AG08395 (cell line): ENCODE data around the gene MISP.
"Not testable (repeated sequence)": the region's sequence is repeated elsewhere in the genome, so short reads cannot be mapped to it uniquely, and the experiment has no call there.

Experiments
- DNase-seq: peaks from one replicate; pipeline ENCODE4 v3.0.0; 2012; ENCODE audit warnings: mixed read lengths, low spot score

Gene MISP, protein sequence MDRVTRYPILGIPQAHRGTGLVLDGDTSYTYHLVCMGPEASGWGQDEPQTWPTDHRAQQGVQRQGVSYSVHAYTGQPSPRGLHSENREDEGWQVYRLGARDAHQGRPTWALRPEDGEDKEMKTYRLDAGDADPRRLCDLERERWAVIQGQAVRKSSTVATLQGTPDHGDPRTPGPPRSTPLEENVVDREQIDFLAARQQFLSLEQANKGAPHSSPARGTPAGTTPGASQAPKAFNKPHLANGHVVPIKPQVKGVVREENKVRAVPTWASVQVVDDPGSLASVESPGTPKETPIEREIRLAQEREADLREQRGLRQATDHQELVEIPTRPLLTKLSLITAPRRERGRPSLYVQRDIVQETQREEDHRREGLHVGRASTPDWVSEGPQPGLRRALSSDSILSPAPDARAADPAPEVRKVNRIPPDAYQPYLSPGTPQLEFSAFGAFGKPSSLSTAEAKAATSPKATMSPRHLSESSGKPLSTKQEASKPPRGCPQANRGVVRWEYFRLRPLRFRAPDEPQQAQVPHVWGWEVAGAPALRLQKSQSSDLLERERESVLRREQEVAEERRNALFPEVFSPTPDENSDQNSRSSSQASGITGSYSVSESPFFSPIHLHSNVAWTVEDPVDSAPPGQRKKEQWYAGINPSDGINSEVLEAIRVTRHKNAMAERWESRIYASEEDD

DNA sequence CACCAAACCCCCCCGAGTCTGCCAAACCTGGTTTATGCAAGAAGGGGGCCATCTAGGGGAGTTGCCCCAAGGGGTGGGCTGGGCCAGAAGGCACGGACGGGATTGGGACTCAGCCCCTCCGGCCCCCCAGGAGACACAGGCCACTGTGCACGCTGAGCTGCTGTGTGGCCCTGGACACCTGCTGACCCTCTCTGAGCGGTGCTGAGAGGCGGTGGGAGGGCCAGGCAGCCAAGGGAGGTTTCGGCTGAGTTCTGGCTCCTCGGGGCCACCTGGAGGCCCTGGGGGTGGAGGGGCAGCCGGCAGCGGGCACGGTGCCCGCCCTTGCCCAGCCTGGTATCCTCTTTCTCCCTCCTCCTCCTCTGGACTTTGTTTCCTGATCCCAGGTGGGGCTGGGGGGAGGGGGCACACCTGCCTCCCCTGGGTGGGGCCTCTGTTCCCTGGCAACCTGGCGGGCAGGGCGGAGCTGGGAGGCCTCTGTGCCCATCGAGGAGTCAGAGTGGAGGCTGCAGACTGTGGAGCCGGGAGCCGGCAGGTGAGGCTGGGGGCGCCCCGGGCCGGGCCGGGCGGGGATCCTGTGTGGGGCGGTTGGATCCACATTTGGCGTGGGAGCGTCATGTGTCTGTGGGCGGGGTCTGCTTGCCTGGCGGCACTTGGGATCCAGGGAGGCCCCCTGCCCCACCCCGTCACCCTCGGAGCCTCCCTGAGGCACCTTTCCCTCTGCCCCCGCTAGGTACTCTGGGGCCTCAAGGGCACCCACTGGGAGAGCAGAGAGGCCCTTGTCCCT lies at the start of gene MISP:
Gene MISP (plus strand): TSS at position 473 of the 784 bp plus-strand sequence. CDS start 5,835 bp downstream, outside the sequence.
- DNase-seq: no peak

DNA sequence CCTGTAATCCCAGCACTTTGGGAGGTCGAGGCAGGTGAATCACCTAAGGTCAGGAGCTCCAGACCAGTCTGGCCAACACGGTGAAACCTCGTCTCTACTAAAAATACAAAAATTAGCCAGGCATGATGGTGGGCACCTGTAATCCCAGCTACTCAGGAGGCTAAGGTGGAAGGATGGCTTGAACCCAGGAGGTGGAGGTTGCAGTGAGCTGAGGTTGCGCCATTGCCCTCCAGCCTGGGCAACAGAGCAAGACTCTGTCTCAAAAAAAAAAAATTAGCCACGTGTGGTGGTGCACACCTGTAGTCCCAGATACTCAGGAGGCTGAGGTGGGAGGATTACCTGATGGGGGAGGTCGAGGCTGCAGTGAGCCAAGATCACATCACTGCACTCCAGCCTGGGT lies 48.1 kb upstream of the MISP start:
- DNase-seq: not testable (repeated sequence)

DNA sequence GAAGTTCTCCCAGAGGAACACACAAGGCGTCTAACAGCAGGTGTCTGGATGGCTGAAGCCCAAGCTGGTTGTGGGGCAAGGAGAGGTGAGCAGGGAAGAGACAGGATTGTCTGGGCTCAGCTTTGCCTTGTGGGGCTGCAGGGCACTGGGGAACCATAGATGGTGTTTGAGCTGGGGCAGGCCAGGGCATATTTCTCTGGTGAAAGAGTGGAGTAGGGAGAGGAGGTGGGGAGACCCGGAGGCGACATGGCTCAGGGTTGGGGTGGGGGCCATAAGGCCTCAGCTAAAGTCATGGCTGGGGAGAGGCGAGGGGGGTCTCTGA lies 47.6 kb upstream of the MISP start:
- no peak for DNase-seq

DNA sequence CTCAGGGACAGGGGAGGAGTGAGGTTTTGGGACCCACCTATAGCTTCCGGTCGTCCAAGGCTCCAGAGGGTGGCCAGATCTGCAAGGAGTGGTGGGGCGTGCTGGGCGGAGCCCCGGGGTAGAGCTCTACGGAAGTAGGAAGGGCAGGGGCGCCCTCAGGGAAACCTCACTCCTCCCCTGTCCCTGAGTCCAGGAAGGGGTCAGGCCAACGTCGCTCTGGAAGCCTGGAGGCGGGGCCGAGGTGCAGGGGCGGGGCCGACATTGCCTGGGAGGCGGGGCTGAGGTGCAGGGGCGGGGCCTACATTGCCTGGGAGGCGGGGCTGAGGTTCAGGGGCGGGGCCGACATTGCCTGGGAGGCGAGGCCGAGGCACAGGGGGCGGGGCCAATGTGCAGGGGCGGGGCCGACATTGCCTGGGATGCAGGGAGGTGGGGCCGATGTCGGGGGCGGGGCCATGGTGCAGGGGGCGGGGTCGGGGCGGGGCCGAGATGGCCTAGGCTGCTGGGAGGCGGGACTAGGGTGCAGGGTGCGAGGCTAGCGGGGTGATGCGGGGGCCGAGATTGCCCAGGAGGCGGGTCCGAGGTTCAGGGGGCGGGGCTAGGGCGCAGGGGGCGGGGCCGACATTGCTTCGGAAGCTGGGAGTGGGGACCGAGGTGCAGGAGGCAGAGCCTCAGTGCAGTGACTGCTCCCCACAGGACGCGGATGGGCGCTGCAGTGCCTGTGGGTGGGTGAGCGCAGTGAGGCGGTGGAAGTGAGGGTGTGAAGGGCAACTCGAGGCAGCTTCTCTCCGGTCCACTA lies 47.1 kb upstream of the MISP start:
- DNase-seq: peak; percentile 37

DNA sequence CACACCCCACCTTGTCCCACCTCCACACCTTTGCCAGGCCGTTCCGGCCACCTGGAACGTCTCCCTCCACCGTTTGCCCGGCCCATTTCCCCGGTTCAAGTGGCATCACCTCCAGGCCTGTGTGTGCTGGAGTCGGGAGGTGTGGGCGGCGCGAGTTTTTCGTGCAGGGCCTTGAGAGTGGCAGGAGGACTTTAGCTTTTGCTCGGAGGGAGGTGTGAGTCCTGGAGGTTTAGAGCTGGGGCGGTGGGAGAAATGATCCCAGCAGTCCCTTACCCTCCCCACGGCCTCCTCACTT lies 46.5 kb upstream of the MISP start:
- DNase-seq: no peak

DNA sequence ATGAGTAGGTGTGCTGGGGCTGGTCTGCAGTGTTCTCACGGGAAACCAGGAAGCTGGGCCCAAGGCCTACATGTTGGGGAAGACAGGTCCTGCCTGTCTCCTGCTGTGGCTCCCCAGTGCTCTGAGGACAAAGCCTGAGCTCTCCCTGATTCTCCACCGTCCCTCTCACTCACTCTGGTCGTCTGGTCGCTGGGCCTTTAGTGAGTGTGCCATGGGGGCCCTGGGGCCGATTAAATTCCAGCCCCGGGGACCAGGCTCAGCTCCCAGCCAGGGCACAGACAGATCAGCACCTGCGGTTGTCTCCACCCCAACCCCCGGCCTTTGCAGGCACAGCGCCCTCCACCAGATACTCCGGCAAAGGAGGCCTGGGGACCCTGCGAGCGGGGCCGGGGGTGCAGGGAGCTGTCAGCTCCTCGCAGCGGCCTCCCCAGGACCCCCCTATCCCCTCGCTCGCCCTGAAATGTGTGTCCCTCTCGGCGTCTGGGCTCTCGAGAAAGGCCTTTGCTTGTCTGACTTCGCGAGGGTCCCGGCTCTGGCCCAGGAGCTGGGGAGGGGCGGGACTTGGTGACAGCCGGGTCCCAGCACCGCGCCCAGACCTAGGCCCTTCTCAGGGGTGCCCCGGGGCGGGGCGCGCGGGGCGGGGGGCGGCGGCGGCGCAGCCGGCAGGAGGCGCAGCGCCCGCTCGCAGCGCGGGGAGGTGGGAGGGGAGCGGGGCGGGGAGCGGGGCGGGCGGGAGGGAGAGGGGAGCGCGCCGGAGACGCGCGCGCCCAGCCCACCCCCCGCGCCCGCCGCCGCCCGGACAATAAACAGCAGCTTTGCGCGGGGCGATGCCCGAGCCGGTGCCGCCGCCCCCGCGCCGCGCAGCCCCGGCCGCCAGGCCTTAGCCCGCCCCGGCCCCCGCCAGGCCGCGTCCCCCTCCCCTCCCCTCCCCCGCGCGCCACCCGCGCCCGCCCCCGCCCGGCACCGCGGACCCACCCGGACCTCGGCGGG lies 42.5 kb upstream of the MISP start, which contains the start of gene PALM:
Gene PALM (plus strand): TSS at position 782 of the 990 bp plus-strand sequence. CDS start 212 bp downstream, outside the sequence.
- no peak for DNase-seq

DNA sequence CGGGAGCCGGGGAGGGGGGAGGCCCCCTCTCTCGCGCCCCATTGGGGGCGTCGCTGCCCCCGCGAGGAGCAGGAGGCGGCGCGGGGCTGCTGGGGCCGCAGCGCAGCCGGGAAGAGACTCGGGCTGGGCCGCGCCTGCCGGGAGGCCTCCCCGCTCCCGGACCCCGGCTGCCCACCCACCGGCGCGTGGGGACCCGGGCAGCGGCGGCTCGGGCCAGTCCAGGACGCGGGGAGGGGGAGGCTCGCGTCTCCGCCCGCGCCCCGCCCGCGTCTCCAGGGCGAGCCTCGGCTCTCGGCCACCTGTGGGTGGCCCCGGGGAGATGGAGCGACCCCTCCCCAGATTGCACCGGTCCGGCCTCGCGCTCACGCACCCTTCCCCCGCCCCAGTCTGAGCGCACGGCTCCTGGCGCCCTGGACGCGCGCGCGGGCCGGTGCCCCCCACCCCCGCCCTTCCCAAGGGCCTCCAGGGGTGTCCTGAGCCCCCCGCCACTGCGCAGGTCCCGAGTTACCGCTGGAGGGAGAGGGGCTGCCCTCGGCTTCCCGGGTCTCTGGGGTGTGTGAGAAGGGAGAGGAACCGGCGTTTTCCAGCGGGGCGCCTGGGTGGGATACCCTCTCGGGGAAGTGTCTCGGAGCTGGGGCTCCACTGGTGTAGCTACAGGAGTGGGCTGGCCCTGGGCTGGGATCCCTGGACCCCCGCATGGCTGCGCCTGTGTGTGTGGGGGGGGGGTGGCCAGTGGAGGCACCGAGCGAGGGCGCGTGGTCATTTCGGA lies 41.5 kb upstream of the MISP start:
- no peak for DNase-seq

DNA sequence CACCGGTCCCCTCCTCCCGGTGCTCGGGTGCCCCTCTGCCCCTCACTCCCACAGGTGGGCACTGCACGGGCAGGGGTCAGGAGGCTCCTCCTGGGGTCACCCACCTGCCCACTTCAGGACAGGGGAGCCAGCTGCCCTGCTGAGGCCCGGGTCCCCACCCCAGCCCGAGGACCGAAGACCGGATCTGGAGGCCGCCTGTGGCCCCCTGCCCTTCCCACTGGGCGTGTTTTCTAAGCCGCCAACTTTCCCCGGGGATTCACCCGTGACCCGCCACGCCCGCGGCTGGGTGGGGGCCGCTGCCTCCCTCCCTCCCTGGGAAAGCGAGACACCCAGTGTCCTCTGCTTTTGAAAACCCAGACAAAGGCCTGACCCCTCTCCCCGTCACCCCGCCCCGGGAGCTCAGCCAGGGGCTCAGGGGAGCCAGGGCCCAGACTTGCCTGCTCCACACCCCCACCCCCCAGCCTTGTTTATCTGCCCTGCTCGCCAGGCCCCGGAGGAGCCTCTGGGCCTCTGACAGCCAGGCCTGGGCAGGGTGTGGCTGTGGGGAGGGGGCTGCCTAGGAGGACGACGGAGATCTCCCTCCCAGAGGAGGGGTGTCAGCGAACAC lies 40.8 kb upstream of the MISP start:
- DNase-seq: no peak

DNA sequence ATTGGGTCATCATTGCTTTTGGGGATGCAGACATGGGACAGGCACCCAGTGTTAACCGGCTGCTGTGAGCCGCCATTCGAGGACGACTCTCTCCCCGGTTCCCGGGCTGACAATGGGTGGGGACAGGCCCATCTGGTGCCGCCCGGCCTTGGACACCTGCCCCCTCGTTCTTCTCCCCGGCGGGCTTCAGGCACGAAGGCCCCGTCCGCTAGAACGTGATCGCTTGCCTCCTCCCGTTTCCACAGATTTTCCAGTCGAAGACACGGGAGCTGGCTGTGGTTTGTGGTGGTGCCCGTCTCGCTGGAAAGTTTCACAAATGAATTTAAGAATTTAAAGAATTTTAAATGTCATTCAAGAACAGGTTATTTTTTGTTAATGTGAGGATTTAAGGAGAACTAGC lies 40.1 kb upstream of the MISP start:
- DNase-seq: no peak

DNA sequence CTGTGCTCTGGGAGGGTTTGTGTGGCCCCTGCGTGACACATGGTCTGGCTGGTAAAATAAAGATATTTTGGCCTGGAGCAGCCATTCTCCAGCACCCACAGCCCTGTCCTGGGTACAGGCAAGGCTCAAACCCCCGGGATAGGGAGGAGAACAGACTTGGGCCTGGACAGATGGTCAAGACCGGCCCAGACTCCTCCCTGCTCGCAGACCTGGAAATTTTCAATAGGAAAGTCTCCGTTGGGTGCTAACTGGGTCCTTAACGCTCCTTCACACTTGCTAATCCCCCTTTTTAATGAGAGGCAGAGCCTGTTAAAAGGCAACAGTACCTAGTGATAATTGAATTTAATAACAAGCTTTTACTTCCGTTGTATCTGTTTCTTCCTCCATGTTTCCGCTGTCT lies 39.7 kb upstream of the MISP start:
- DNase-seq: no peak

DNA sequence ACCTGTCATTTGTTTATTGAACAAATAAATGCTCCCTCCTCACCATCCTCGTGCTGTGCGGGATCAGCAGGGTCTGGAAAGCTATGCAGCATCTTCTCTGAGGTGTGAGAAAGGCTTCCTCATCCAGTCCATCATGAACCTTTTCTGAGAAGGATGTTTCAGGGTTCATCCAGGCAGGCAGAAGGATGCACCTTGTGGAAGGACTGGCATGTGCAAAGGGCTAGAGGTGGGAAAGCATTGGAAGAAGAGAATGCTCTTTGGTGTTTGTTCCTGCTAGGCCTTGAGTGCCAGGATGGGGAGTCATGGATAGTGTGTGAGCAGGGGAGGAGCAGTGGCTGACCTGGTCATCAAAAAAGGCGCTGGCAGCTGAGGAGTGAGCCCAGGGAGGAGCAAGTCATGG lies 35.6 kb upstream of the MISP start:
- DNase-seq: no peak

DNA sequence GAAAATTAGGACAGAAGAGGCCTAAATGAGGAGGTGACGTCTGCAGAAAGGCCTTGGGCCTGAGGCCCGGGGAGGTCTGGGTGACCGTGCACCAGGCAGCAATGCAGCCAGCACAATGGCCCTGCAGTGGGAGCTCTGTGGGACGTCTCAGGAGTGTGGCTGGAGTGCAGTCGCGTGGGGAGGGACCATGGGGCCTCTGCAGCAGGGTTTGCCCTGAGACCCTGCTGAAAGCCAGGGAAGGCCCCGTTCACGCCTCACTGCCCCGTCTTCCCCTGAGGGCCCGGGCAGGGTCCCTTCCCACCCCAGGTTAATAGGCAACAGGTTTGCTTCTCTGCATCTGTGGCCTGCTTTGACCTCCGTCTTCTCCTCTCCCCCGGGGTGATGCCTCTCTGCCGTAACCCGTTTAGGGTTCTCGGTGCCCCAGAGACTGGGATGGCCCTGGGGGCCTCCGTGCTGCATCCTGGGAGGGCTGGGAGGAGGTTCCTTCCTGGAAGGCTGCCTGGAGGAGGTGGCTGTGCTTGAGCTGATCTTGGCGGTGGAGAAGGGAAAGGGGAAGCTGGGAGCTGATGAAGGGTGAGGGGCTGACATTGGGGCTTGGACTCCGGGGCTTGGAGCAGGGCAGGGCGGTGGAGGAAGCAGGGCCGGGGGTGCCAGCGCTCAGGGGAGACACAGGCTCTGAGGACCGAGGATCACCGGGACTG lies 32.5 kb upstream of the MISP start:
- no peak for DNase-seq

DNA sequence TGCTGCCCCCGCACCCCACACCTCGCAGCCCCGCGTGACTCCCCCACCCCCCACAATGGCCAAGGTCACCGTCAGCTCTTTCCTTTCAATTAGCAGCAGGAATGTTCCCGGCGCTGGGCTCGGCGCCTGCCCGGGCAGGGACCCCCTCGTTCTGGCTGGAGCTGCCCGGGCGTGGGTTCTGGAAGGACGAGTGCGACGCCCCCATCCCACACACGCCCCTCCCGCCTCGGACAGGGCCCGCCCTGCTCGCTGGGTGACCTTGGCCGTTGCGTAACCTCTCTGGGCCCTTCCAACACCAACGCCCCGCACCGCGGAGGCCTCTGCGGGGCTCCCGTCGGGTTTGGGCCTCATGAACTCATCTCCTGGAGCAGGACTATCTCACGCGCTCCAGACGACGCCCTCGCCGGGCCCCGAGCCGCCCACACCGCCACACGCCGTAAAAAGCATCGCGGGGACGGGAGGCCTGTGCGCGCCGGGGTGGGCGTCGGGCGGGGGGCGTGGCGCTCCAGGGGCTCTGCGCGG lies 31.9 kb upstream of the MISP start:
- DNase-seq: no peak

DNA sequence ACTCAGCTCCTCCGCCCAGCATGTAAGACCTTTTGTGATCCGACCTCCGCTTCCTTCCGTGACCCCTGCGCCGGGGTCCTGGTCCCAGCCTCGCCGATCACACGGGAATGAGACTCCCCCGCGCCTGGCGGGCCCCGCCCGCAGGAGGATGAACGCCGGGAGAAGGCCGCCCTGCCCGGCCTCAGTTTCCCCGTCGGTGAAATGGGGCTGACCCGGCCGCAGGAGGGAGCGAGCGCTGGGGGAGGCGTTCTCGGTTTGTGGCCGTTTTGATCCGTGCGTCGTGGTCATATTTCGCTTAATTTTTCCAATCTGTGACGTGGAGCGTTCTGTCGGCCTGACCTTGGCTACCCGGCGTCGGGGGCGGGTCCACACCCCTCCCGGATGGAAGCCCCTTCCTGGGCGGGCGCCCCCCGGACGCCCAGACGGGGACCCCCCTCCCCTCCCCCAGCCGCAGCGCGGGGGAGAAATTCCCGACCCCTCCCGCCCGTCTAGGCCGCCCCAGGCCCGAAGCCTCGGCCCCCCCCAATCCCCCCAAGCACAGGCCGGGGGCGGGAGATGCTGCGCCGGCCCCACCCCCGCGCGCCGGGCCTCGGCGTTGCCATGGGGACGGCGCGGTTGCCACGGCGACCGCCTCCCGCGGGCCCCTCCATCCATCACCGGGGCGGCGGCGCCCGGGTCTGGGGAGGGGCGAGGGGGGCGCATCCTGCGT lies 31.1 kb upstream of the MISP start:
- DNase-seq: no peak

DNA sequence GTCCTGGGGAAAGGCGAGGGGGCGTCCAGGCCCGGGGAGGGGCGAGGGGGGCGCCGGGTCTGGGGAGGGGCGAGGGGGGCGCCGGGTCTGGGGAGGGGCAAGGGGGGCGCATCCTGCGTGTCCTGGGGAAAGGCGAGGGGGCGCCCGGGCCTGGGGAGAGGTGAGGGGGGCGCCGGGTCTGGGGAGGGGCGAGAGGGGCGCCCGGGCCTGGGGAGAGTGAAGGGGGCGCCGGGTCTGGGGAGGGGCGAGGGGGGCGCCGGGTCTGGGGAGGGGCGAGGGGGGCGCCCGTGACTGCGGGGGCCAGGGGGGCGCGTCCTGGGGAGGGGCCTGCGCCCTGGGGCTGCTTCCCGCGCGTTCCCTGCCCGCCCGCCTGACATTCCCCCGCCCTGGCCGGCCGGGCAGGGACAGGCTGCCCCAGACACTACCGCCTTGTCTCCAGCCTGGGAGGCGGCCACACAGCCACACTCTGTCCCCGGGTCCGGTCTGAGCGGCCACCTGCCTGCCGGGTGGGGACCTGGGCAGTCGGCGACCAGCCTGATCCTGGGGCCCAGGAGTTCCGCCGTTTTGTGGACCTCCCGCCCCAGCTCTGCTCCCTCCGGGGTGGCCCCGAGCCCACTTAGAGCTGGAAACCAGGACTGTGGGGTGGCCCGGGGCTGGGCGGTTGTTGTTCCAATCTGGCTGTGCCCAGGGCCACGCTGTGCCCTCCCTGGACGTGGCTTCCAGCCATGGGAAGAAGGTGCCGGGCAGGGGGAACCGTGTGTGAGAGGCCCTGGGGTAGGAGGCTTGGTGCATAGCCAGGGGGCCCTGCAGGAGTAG lies 30.4 kb upstream of the MISP start:
- DNase-seq: no peak

DNA sequence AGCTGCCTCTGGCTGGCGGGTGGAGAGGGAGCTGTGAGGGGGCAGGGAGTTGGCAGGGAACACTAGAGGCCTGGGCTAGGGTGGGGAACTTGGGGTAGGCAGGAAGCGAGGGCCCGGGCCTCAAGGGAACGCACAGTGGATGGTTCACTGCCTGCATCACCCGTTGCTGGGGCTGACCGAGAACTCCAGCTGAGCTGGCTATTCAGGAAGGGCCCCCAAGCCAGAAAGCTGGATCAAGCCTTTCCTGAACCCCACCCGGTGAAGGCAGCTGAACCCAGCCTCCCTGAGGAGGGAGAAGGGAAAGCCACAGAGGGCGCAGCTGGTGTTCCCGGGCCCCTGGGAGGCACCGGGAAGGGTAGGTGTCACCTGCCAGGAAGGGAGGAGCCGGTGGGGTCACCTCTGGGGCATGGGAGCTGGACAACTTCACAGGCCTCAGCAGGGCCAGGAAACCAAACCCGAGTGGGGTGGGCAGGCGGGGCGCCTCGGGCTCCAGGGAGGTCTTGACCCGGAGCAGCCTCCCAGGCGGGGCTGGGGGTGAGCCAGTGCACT lies 28.3 kb upstream of the MISP start:
- no peak for DNase-seq

DNA sequence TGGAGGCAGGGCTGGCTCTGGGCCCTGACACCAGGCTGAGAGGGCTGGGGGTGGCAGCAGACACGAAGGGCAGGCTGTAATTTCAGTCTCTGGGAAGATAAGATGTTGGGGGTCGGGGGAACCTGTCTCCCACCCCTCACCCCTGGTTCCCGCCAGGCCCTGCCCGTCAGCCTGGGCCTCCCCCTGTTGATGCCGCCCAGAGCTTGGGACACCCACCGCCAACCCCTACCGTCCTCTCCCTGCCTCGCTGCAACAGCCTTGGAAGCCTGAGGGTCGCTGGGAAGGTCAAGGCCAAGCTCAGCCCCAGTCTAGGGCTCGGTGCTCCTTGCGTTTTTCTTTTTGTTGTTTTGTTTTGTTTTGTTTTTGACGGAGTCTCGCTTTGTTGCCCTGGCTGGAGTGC lies 27.7 kb upstream of the MISP start:
- no peak for DNase-seq
